ENCODE data around the gene EMSY.

DNA sequence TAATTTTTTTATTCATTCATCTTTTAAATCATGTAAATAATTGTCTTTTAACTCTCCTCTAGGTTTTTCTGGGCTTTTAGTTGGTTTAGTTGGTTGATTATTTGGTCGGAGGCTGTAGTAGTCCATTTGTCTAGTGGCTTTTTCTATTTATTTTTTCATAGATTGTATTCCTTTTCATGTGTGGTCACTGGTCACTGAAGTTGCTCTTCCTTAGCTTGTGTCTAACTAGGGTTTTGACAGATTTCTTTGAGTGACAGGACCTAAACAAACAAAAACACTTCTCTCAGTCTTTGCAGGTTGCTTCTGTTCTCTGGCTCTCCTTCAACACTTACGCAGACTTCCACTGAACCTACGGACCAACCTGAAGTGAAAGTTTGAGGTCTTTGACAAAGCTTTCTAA, 112.6 kb downstream of the EMSY start:
- TF ChIP-seq, protein P1, sequence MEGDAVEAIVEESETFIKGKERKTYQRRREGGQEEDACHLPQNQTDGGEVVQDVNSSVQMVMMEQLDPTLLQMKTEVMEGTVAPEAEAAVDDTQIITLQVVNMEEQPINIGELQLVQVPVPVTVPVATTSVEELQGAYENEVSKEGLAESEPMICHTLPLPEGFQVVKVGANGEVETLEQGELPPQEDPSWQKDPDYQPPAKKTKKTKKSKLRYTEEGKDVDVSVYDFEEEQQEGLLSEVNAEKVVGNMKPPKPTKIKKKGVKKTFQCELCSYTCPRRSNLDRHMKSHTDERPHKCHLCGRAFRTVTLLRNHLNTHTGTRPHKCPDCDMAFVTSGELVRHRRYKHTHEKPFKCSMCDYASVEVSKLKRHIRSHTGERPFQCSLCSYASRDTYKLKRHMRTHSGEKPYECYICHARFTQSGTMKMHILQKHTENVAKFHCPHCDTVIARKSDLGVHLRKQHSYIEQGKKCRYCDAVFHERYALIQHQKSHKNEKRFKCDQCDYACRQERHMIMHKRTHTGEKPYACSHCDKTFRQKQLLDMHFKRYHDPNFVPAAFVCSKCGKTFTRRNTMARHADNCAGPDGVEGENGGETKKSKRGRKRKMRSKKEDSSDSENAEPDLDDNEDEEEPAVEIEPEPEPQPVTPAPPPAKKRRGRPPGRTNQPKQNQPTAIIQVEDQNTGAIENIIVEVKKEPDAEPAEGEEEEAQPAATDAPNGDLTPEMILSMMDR (IDR thresholded peaks at IDR 0.05; ENCODE audit: control extremely low read depth in 1 of 3, insufficient read depth in 1 of 3, low read depth in 1 of 3, low read length in 3 of 3): no peak
- no peak for TF ChIP-seq YY1 (IDR thresholded peaks at IDR 0.05; ENCODE audit: low read depth, low read length)
